ENCODE results near the gene LDLR.
"Not testable (repeated sequence)": the region's sequence is repeated elsewhere in the genome, so short reads cannot be mapped to it uniquely, and the experiment has no call there.

LDLR gene

DNA sequence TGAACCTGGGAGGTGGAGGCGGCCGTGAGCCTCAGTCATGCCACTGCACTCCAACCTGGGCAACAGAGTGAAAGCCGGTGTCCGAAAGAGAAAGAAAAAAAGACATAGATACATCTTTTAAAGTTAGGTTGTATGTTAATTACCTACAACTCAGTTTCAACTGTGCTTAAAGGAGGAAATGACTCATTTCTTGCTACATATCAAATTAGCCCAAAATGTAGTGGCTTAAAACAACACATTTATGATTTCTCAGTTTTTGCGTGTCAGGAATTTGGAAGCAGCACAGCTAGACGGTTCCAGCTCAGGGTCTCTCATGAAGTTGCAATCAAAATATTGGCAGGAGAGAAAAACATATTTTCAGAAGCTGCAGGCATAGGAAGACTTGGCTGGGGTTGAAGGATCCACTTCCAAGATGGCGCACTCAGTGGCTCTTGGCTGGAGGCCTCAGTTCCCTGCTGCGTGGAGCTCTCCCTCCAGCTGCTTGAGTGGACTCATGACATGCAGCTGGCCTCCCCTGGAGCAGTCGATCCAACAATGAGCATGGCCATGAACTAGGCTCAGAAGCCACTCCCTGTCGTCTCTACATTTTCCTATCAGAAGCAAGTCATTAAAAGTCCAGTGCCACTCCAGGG lies 7.1 kb downstream of the LDLR start:
- TF ChIP-seq, protein P1, sequence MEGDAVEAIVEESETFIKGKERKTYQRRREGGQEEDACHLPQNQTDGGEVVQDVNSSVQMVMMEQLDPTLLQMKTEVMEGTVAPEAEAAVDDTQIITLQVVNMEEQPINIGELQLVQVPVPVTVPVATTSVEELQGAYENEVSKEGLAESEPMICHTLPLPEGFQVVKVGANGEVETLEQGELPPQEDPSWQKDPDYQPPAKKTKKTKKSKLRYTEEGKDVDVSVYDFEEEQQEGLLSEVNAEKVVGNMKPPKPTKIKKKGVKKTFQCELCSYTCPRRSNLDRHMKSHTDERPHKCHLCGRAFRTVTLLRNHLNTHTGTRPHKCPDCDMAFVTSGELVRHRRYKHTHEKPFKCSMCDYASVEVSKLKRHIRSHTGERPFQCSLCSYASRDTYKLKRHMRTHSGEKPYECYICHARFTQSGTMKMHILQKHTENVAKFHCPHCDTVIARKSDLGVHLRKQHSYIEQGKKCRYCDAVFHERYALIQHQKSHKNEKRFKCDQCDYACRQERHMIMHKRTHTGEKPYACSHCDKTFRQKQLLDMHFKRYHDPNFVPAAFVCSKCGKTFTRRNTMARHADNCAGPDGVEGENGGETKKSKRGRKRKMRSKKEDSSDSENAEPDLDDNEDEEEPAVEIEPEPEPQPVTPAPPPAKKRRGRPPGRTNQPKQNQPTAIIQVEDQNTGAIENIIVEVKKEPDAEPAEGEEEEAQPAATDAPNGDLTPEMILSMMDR (IDR thresholded peaks at IDR 0.05), result no peak
- Mint-ChIP-seq H3K27ac (peak overlapping the region; percentile 87), H3K36me3 (ENCODE audit: low read depth) (peaks cover 83% of the 10 kb centered on the region), H3K4me1 (peaks cover 34% of the 10 kb centered on the region), H3K4me3 (no peak overlapping the region), H3K27me3 (ENCODE audit: low read depth, poor library complexity) (no peaks in the 10 kb centered on the region), H3K9me3 (no peaks in the 10 kb centered on the region)
- no peak for DNase-seq

DNA sequence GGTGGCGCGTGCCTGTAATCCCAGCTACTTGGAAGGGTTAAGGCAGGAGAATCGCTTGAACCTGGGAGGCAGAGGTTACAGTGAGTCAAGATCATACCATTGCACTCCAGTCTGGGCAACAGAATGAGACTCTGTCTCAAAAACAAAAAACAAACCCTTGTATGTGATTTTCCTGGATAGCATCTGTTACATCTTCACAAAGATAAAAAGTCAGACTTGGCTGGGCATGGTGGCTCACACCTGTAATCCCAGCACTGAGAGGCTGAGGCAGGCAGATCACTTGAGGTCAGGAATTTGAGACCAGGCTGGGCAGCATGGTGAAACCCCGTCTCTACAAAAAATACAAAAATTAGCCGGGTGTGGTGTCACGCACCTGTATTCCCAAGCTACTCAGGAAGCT lies 8.1 kb downstream of the LDLR start:
- not testable (repeated sequence) for H3K27me3 Mint-ChIP-seq (ENCODE audit: low read depth, poor library complexity); H3K4me3 Mint-ChIP-seq; DNase-seq; H3K9me3 Mint-ChIP-seq; H3K27ac Mint-ChIP-seq
- Mint-ChIP-seq H3K36me3 (ENCODE audit: low read depth) (peaks cover 91% of the 10 kb centered on the region), H3K4me1 (peaks cover 23% of the 10 kb centered on the region)

DNA sequence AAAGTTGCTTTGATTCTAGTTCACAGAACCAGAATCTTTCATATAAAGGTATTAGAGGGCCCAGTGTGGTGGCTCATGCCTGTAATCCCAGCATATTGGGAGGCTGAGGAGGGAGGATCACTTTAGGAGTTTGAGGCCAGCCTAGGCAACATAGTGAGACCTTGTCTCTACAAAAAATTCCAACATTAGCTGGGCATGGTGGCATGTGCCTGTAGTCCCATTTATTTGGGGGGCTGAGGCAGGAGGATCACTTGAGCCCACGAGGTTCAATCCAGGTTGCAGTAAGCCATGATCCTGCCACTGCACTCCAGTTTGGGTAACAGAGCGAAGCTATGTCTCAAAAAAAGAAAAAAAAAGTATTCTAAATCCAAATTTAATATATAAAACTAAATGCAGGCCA lies 9.1 kb downstream of the LDLR start:
- no peak for DNase-seq
- peaks cover 92% of the 10 kb centered on the region for H3K36me3 Mint-ChIP-seq (ENCODE audit: low read depth)
- H3K27ac Mint-ChIP-seq, result no peak overlapping the region
- H3K27me3 Mint-ChIP-seq (ENCODE audit: low read depth, poor library complexity), result no peaks in the 10 kb centered on the region
- TF ChIP-seq, protein P1 (IDR thresholded peaks at IDR 0.05), result no peak
- no peak overlapping the region for H3K4me3 Mint-ChIP-seq
- H3K9me3 Mint-ChIP-seq, result no peaks in the 10 kb centered on the region
- peaks cover 14% of the 10 kb centered on the region for H3K4me1 Mint-ChIP-seq

DNA sequence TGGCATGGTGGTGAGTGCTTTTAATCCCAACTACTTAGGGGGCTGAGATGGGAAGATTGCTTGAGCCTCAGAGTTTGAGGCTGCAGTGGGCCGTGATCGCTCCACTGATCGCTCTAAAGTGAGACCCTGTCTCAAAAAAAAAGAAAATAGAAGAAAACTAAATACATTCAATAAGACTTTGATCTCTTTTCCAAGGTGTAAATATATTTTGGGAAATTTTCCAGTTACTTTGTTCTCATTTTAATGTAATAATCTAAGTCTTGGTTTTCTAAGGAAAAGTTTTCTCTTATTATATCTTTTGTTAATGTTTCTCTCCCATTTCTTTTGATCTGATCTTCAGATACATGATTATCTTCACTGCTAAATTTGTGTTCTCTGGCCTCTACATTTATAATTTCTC lies 9.6 kb downstream of the LDLR start:
- Mint-ChIP-seq H3K36me3 (ENCODE audit: low read depth) (peaks cover 92% of the 10 kb centered on the region), H3K4me3 (no peak overlapping the region), H3K27ac (no peak overlapping the region), H3K9me3 (no peaks in the 10 kb centered on the region), H3K27me3 (ENCODE audit: low read depth, poor library complexity) (no peaks in the 10 kb centered on the region), H3K4me1 (peaks cover 9% of the 10 kb centered on the region)
- TF ChIP-seq, protein P1 (IDR thresholded peaks at IDR 0.05), result no peak
- no peak for DNase-seq

DNA sequence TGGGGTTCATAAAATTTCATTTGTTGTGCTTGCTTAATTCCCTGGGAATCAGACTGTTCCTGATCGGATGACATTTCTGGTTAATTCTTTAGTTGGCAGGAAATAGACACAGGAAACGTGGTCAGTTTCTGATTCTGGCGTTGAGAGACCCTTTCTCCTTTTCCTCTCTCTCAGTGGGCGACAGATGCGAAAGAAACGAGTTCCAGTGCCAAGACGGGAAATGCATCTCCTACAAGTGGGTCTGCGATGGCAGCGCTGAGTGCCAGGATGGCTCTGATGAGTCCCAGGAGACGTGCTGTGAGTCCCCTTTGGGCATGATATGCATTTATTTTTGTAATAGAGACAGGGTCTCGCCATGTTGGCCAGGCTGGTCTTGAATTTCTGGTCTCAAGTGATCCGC lies 10.8 kb downstream of the LDLR start:
- Mint-ChIP-seq H3K4me3 (no peak overlapping the region), H3K4me1 (peaks cover 2% of the 10 kb centered on the region), H3K27me3 (ENCODE audit: low read depth, poor library complexity) (no peaks in the 10 kb centered on the region), H3K27ac (peak overlapping the region; percentile 42), H3K9me3 (no peaks in the 10 kb centered on the region), H3K36me3 (ENCODE audit: low read depth) (peaks cover 92% of the 10 kb centered on the region)
- TF ChIP-seq, protein P1 (IDR thresholded peaks at IDR 0.05), result no peak
- no peak for DNase-seq

DNA sequence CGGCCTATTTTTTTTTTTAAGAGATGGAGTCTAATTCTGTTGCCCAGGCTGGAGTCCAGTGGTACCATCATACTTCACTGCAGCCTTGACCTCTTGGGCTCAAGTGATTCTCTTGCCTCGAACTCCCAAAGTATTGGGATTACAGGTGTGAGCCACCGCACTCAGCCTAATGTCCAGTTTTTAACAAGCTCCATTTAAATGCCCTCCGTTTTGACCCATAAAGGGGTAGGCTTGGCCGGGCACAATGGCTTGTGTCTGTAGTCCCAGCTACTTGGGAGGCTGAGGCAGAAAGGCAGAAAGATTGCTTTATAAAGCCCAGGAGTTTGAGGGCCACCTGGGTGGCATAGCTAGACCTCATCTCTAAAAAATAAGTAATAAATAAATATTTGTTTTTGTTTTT lies 11.8 kb downstream of the LDLR start:
- DNase-seq, result no peak
- H3K36me3 Mint-ChIP-seq (ENCODE audit: low read depth), result peaks cover 88% of the 10 kb centered on the region
- no peaks in the 10 kb centered on the region for H3K27me3 Mint-ChIP-seq (ENCODE audit: low read depth, poor library complexity)
- no peak overlapping the region for H3K27ac Mint-ChIP-seq
- no peak overlapping the region for H3K4me3 Mint-ChIP-seq
- H3K9me3 Mint-ChIP-seq, result no peaks in the 10 kb centered on the region
- no peaks in the 10 kb centered on the region for H3K4me1 Mint-ChIP-seq
- TF ChIP-seq, protein P1 (IDR thresholded peaks at IDR 0.05), result no peak

All from nephron progenitor cell (in vitro differentiated cells).